Measurements from ENCODE around the gene SLC39A9. TPM values are rescaled to one million over a fixed set of nuclear protein-coding genes. Genes with fewer than 3 reads are reported as not detected.

SLC39A9 gene
- total RNA-seq, 1 donor from 2014 or later = 41.2 TPM

- DNase-seq (ENCODE audit: low spot score) = no peak
- H3K4me3 Mint-ChIP-seq (ENCODE audit: unreplicated experiment) = no peak overlapping the region
- no peaks in the 10 kb centered on the region for H3K36me3 Mint-ChIP-seq (ENCODE audit: low read depth, unreplicated experiment)
- TF ChIP-seq, protein P1, sequence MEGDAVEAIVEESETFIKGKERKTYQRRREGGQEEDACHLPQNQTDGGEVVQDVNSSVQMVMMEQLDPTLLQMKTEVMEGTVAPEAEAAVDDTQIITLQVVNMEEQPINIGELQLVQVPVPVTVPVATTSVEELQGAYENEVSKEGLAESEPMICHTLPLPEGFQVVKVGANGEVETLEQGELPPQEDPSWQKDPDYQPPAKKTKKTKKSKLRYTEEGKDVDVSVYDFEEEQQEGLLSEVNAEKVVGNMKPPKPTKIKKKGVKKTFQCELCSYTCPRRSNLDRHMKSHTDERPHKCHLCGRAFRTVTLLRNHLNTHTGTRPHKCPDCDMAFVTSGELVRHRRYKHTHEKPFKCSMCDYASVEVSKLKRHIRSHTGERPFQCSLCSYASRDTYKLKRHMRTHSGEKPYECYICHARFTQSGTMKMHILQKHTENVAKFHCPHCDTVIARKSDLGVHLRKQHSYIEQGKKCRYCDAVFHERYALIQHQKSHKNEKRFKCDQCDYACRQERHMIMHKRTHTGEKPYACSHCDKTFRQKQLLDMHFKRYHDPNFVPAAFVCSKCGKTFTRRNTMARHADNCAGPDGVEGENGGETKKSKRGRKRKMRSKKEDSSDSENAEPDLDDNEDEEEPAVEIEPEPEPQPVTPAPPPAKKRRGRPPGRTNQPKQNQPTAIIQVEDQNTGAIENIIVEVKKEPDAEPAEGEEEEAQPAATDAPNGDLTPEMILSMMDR (IDR thresholded peaks at IDR 0.05; ENCODE audit: unreplicated experiment) = no peak
- no peaks in the 10 kb centered on the region for H3K4me1 Mint-ChIP-seq (ENCODE audit: unreplicated experiment)
- H3K9me3 Mint-ChIP-seq (ENCODE audit: unreplicated experiment) = no peaks in the 10 kb centered on the region
- peaks cover 5% of the 10 kb centered on the region for H3K27me3 Mint-ChIP-seq (ENCODE audit: unreplicated experiment)
- no peak overlapping the region for H3K27ac Mint-ChIP-seq (ENCODE audit: unreplicated experiment)
Measured at GRCh38 chr14:69360438-69361108, 37.9 kb upstream of the SLC39A9 start.

- Mint-ChIP-seq H3K9me3 (ENCODE audit: unreplicated experiment) (no peaks in the 10 kb centered on the region), H3K4me3 (ENCODE audit: unreplicated experiment) (no peak overlapping the region), H3K27ac (ENCODE audit: unreplicated experiment) (no peak overlapping the region), H3K27me3 (ENCODE audit: unreplicated experiment) (peaks cover 6% of the 10 kb centered on the region), H3K4me1 (ENCODE audit: unreplicated experiment) (no peaks in the 10 kb centered on the region), H3K36me3 (ENCODE audit: low read depth, unreplicated experiment) (no peaks in the 10 kb centered on the region)
- TF ChIP-seq, protein P1 (IDR thresholded peaks at IDR 0.05; ENCODE audit: unreplicated experiment) = no peak
- peak; percentile 34 for DNase-seq (ENCODE audit: low spot score)
Measured at GRCh38 chr14:69363055-69363454, 35.4 kb upstream of the SLC39A9 start.

DNA sequence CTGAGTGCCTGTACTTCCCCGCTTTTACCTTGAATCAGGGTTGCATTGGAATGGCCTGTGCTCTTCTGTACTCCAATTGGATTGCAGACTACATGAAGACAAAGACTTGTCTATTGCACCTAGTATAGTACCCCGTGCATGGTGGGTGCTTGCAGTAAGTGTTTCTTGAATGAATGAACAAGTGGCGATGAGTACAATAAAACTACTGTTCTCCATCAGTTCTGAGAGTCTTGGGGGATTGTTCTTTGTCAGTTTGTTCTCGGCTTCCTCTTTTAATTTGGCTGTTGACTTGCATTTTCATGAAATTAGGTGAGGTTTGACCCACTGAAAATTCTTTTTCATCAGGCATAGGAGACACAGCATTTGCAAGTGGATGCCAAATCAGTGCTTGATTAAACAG is 34.5 kb upstream of the SLC39A9 start:
- Mint-ChIP-seq H3K4me1 (ENCODE audit: unreplicated experiment) (no peaks in the 10 kb centered on the region), H3K27ac (ENCODE audit: unreplicated experiment) (no peak overlapping the region), H3K27me3 (ENCODE audit: unreplicated experiment) (peaks cover 5% of the 10 kb centered on the region), H3K36me3 (ENCODE audit: low read depth, unreplicated experiment) (no peaks in the 10 kb centered on the region), H3K9me3 (ENCODE audit: unreplicated experiment) (no peaks in the 10 kb centered on the region), H3K4me3 (ENCODE audit: unreplicated experiment) (no peak overlapping the region)
- DNase-seq (ENCODE audit: low spot score) = no peak
- TF ChIP-seq, protein P1 (IDR thresholded peaks at IDR 0.05; ENCODE audit: unreplicated experiment) = no peak

DNA sequence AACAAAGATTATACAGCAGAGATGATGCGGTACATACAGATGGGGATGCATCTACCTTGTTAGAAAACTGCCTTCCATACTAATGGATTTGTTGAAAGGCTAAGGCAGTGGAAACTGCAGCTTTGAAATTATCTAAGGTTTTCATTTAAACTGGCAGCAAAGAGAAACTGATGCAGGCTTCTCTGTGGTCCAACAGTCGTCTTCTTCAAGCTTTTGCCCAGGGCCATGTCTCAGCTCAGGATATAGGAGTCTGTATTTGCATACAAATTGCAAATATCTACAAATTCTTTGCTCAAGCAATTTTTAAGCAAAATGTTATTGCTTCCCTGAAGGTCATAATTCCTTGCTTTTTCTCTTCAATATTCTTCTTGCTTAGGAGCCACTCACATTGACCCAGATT is 34.1 kb upstream of the SLC39A9 start:
- TF ChIP-seq, protein P1 (IDR thresholded peaks at IDR 0.05; ENCODE audit: unreplicated experiment) = no peak
- H3K27ac Mint-ChIP-seq (ENCODE audit: unreplicated experiment) = no peak overlapping the region
- peaks cover 5% of the 10 kb centered on the region for H3K27me3 Mint-ChIP-seq (ENCODE audit: unreplicated experiment)
- H3K9me3 Mint-ChIP-seq (ENCODE audit: unreplicated experiment) = no peaks in the 10 kb centered on the region
- no peak for DNase-seq (ENCODE audit: low spot score)
- no peak overlapping the region for H3K4me3 Mint-ChIP-seq (ENCODE audit: unreplicated experiment)
- no peaks in the 10 kb centered on the region for H3K4me1 Mint-ChIP-seq (ENCODE audit: unreplicated experiment)
- no peaks in the 10 kb centered on the region for H3K36me3 Mint-ChIP-seq (ENCODE audit: low read depth, unreplicated experiment)

DNA sequence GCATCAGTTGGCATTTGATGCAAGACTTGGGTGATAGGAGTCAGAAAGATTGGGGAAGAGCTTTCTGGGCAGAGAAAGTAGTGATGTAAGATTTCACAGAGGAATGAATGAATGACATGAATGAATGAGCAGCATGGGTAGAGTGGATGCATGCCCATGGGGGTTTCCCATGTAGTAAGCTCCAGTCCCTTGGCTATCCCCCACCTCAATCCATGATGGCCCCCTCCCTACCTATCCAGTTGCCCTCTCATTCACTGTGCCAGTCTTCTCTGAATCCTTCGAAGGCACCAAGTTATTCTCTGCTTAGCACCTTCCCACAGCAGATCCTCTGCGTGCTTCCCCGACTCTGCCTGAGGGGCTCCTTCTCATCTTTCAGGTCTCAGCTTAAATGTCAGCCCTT is 32.4 kb upstream of the SLC39A9 start:
- Mint-ChIP-seq H3K9me3 (ENCODE audit: unreplicated experiment) (no peaks in the 10 kb centered on the region), H3K36me3 (ENCODE audit: low read depth, unreplicated experiment) (no peaks in the 10 kb centered on the region), H3K4me1 (ENCODE audit: unreplicated experiment) (no peaks in the 10 kb centered on the region), H3K27ac (ENCODE audit: unreplicated experiment) (no peak overlapping the region), H3K4me3 (ENCODE audit: unreplicated experiment) (no peak overlapping the region), H3K27me3 (ENCODE audit: unreplicated experiment) (peaks cover 5% of the 10 kb centered on the region)
- DNase-seq (ENCODE audit: low spot score) = no peak
- TF ChIP-seq, protein P1 (IDR thresholded peaks at IDR 0.05; ENCODE audit: unreplicated experiment) = no peak

Data from endothelial cell (in vitro differentiated cells).